CD8-positive, alpha-beta memory T cell (primary cell): ENCODE measurements around the gene RAD51B. TPM values are rescaled to one million over a fixed set of nuclear protein-coding genes. Genes with fewer than 3 reads are reported as not detected.
"Not testable (repeated sequence)": the region's sequence is repeated elsewhere in the genome, so short reads cannot be mapped to it uniquely, and the experiment has no call there.

Experiments
- CTCF ChIA-PET: fragments of 350-600 bp; sonication (Branson Sonifier 250); formaldehyde crosslinking; loops from one replicate; lab custom pipeline; 2021; ENCODE audit warnings: antibody characterized with exemption; lab: Charles Lee
- POLR2A ChIA-PET: fragments of 350-600 bp; sonication (Branson Sonifier 250); formaldehyde crosslinking; loops from one replicate; lab custom pipeline; 2021; ENCODE audit warnings: antibody characterized with exemption; lab: Charles Lee
- DNase-seq, 5 donors: peaks; one replicate each; pipeline versions ENCODE4 v3.0.0 to v3.0.0-alpha.2; 2020 to 2022; ENCODE audit warnings: mixed read lengths in 1 of 5
- H3K27ac ChIP-seq: one replicate; pipeline ENCODE4 v1.7.0; 2013; ENCODE audit warnings: low read depth, mild to moderate bottlenecking, low read length, moderate library complexity
- H3K27me3 ChIP-seq: 2 replicates; pipeline ENCODE4 v1.7.0; 2013; ENCODE audit warnings: low read length, mild to moderate bottlenecking; ENCODE audit not compliant: insufficient read depth, poor library complexity, severe bottlenecking
- H3K36me3 ChIP-seq: 2 replicates; pipeline ENCODE4 v1.7.0; 2013; ENCODE audit warnings: mild to moderate bottlenecking, low read length, moderate library complexity; ENCODE audit not compliant: insufficient read depth
- H3K4me1 ChIP-seq: 2 replicates; pipeline ENCODE4 v1.7.0; 2013; ENCODE audit warnings: mild to moderate bottlenecking, low read length, moderate library complexity; ENCODE audit not compliant: insufficient read depth
- H3K4me3 ChIP-seq: 2 replicates; pipeline ENCODE4 v1.7.0; 2013; ENCODE audit warnings: mild to moderate bottlenecking, low read length
- H3K9me3 ChIP-seq: 2 replicates; pipeline ENCODE4 v1.7.0; 2013; ENCODE audit warnings: mild to moderate bottlenecking, low read length
- H3K27ac Mint-ChIP-seq, 8 donors: one replicate each; pipeline ENCODE4 v1.8.0; 2020 to 2021; ENCODE audit warnings: mixed read lengths in 8 of 8, mild to moderate bottlenecking in 6 of 8, inconsistent platforms in 3 of 8, moderate library complexity in 3 of 8
- H3K27me3 Mint-ChIP-seq, 2 donors: one replicate each; pipeline ENCODE4 v1.8.0; 2020 to 2021; ENCODE audit warnings: mixed read lengths in 2 of 2, mild to moderate bottlenecking in 1 of 2, moderate library complexity in 1 of 2
- H3K36me3 Mint-ChIP-seq, 3 donors: one replicate each; pipeline ENCODE4 v1.8.0; 2020 to 2021; ENCODE audit warnings: mixed read lengths in 3 of 3, inconsistent platforms in 1 of 3, mild to moderate bottlenecking in 1 of 3
- H3K4me1 Mint-ChIP-seq, 3 donors: one replicate each; pipeline ENCODE4 v1.8.0; 2020 to 2021; ENCODE audit warnings: mixed read lengths in 3 of 3, inconsistent platforms in 1 of 3, mild to moderate bottlenecking in 1 of 3
- H3K4me3 Mint-ChIP-seq, 7 donors: one replicate each; pipeline ENCODE4 v1.8.0; 2020 to 2021; ENCODE audit warnings: mixed read lengths in 7 of 7, mild to moderate bottlenecking in 6 of 7, moderate library complexity in 4 of 7, inconsistent platforms in 2 of 7
- H3K9me3 Mint-ChIP-seq, 5 donors: one replicate each; pipeline ENCODE4 v1.8.0; 2020 to 2022; ENCODE audit warnings: mixed read lengths in 5 of 5, mild to moderate bottlenecking in 3 of 5, moderate library complexity in 2 of 5, inconsistent platforms in 1 of 5
- polyA plus RNA-seq: library from polyadenylated mRNA; unstranded; fragments of 300-500 nt; fragmentation: Illumina TruSeq; gene quantifications from one replicate; pipeline ENCODE4 v1.2.3, GENCODE V29; 2021
- total RNA-seq, 2 experiments: library from RNA; stranded (reverse); gene quantifications; one replicate each; pipeline ENCODE4 v1.2.3, GENCODE V29; 2021

The RAD51B gene
- total and polyA plus RNA-seq, 3 experiments from 2014 or later = 15.7 to 22.9 (median 17.4) TPM

- H3K9me3 Mint-ChIP-seq = no peaks in the 10 kb centered on the region
These were observed 291.7 kb downstream of the RAD51B start for GRCh38 chr14:68111097-68111852.

GRCh38 chr14:68111853-68112270, 292.3 kb downstream of the RAD51B start:
- Mint-ChIP-seq H3K9me3 (no peaks in the 10 kb centered on the region), H3K36me3 (no peaks in the 10 kb centered on the region), H3K27me3 (no peaks in the 10 kb centered on the region), H3K4me1 (peaks cover 26 to 36% (median 28%) of the 10 kb centered on the region in 3 donors), H3K27ac (peak overlapping the region in 4 of 8 donors; percentile 7 to 69 (median 43)), H3K4me3 (no peak overlapping the region)
- Histone ChIP-seq H3K4me1 (peaks cover 10% of the 10 kb centered on the region), H3K36me3 (no peaks in the 10 kb centered on the region), H3K27me3 (no peaks in the 10 kb centered on the region), H3K27ac (no peak overlapping the region), H3K4me3 (no peak overlapping the region), H3K9me3 (no peaks in the 10 kb centered on the region)
- no peak for DNase-seq
- CTCF ChIA-PET = no interaction called here
- POLR2A ChIA-PET = no interaction called here

More at GRCh38 chr14:68111097-68111852, 291.7 kb downstream of the RAD51B start:
- no peaks in the 10 kb centered on the region for H3K27me3 ChIP-seq
- Mint-ChIP-seq H3K4me3 (peak overlapping the region in 3 of 7 donors; percentile 11 to 37 (median 31)), H3K27me3 (no peaks in the 10 kb centered on the region), H3K27ac (peak overlapping the region in 5 of 8 donors; percentile 23 to 69 (median 39)), H3K4me1 (peaks cover 26 to 36% (median 28%) of the 10 kb centered on the region in 3 donors), H3K36me3 (no peaks in the 10 kb centered on the region)
- H3K4me1 ChIP-seq = peaks cover 10% of the 10 kb centered on the region
- CTCF ChIA-PET = no interaction called here
- H3K9me3 ChIP-seq = no peaks in the 10 kb centered on the region
- POLR2A ChIA-PET = no interaction called here
- no peak for DNase-seq
- no peak overlapping the region for H3K27ac ChIP-seq
- H3K36me3 ChIP-seq = no peaks in the 10 kb centered on the region
- no peak overlapping the region for H3K4me3 ChIP-seq

GRCh38 chr14:68112442-68112841, 292.9 kb downstream of the RAD51B start:
- Histone ChIP-seq H3K4me3 (no peak overlapping the region), H3K36me3 (no peaks in the 10 kb centered on the region), H3K4me1 (peaks cover 10% of the 10 kb centered on the region), H3K9me3 (no peaks in the 10 kb centered on the region), H3K27ac (no peak overlapping the region), H3K27me3 (no peaks in the 10 kb centered on the region)
- ChIA-PET POLR2A (interaction anchor here (0.5 kb wide), 1 partner anchor 94 kb away, joined by 3 read pairs; no protein-coding TSS in a partner anchor), CTCF (no interaction called here)
- H3K27me3 Mint-ChIP-seq = no peaks in the 10 kb centered on the region
- H3K27ac Mint-ChIP-seq = peak overlapping the region in 1 of 8 donors; percentile 32
- H3K36me3 Mint-ChIP-seq = no peaks in the 10 kb centered on the region
- no peaks in the 10 kb centered on the region for H3K9me3 Mint-ChIP-seq
- no peak overlapping the region for H3K4me3 Mint-ChIP-seq
- peaks cover 26 to 36% (median 28%) of the 10 kb centered on the region in 3 donors for H3K4me1 Mint-ChIP-seq
- DNase-seq = no peak

- CTCF ChIA-PET = no interaction called here
- Mint-ChIP-seq H3K27ac (no peak overlapping the region), H3K4me1 (peaks cover 26 to 36% (median 28%) of the 10 kb centered on the region in 3 donors)
These were observed 293.9 kb downstream of the RAD51B start for GRCh38 chr14:68113343-68113930.

GRCh38 chr14:68115952-68116351, 296.4 kb downstream of the RAD51B start:
- H3K27ac ChIP-seq, H3K9me3 Mint-ChIP-seq, H3K27me3 Mint-ChIP-seq, POLR2A ChIA-PET, H3K4me3 Mint-ChIP-seq, CTCF ChIA-PET, H3K4me3 ChIP-seq, H3K36me3 ChIP-seq, H3K27ac Mint-ChIP-seq, H3K4me1 ChIP-seq, H3K36me3 Mint-ChIP-seq, H3K27me3 ChIP-seq, DNase-seq, H3K9me3 ChIP-seq: not testable (repeated sequence)
- H3K4me1 Mint-ChIP-seq = peaks cover 10 to 16% (median 11%) of the 10 kb centered on the region in 3 donors

More at GRCh38 chr14:68113343-68113930, 293.9 kb downstream of the RAD51B start:
- POLR2A ChIA-PET = no interaction called here
- no peaks in the 10 kb centered on the region for H3K9me3 Mint-ChIP-seq
- H3K4me3 Mint-ChIP-seq = no peak overlapping the region
- H3K4me1 ChIP-seq = peaks cover 10% of the 10 kb centered on the region
- H3K36me3 ChIP-seq = no peaks in the 10 kb centered on the region
- H3K4me3 ChIP-seq = no peak overlapping the region
- H3K27me3 Mint-ChIP-seq = no peaks in the 10 kb centered on the region
- no peak for DNase-seq
- H3K36me3 Mint-ChIP-seq = no peaks in the 10 kb centered on the region
- no peak overlapping the region for H3K27ac ChIP-seq
- H3K27me3 ChIP-seq = no peaks in the 10 kb centered on the region
- H3K9me3 ChIP-seq = no peaks in the 10 kb centered on the region

- H3K4me1 Mint-ChIP-seq = no peaks in the 10 kb centered on the region
- H3K4me1 ChIP-seq = no peaks in the 10 kb centered on the region
- H3K36me3 Mint-ChIP-seq = peaks cover 0 to 13% (median 1%) of the 10 kb centered on the region in 3 donors
- POLR2A ChIA-PET = no interaction called here
- no peaks in the 10 kb centered on the region for H3K27me3 ChIP-seq
- no peak overlapping the region for H3K4me3 ChIP-seq
- CTCF ChIA-PET = no interaction called here
- no peaks in the 10 kb centered on the region for H3K9me3 ChIP-seq
- H3K9me3 Mint-ChIP-seq = peaks cover 0 to 11% (median 2%) of the 10 kb centered on the region in 5 donors
- DNase-seq = no peak
- H3K27ac Mint-ChIP-seq = peak overlapping the region in 1 of 8 donors; percentile 29
- no peaks in the 10 kb centered on the region for H3K36me3 ChIP-seq
- no peak overlapping the region for H3K27ac ChIP-seq
- no peaks in the 10 kb centered on the region for H3K27me3 Mint-ChIP-seq
- H3K4me3 Mint-ChIP-seq = no peak overlapping the region
These were observed 303.1 kb downstream of the RAD51B start for GRCh38 chr14:68122651-68123050.

- H3K4me1 ChIP-seq = no peaks in the 10 kb centered on the region
- ChIA-PET POLR2A (no interaction called here), CTCF (no interaction called here)
- no peak overlapping the region for H3K27ac Mint-ChIP-seq
- peaks cover 0 to 13% (median 0%) of the 10 kb centered on the region in 3 donors for H3K36me3 Mint-ChIP-seq
- no peak overlapping the region for H3K4me3 ChIP-seq
- no peaks in the 10 kb centered on the region for H3K27me3 ChIP-seq
- no peaks in the 10 kb centered on the region for H3K36me3 ChIP-seq
- H3K9me3 Mint-ChIP-seq = peaks cover 0 to 11% (median 2%) of the 10 kb centered on the region in 5 donors
- H3K4me1 Mint-ChIP-seq = no peaks in the 10 kb centered on the region
- H3K27me3 Mint-ChIP-seq = no peaks in the 10 kb centered on the region
- H3K4me3 Mint-ChIP-seq = no peak overlapping the region
- no peak for DNase-seq
- no peak overlapping the region for H3K27ac ChIP-seq
- no peaks in the 10 kb centered on the region for H3K9me3 ChIP-seq
These were observed 304.5 kb downstream of the RAD51B start for GRCh38 chr14:68124050-68124449.
